ENCODE results near the gene PRELID3B. TPM values are rescaled to one million over a fixed set of nuclear protein-coding genes. Genes with fewer than 3 reads are reported as not detected.

The PRELID3B gene
- total RNA-seq, 1 donor from 2014 or later, result 54.2 TPM

DNA sequence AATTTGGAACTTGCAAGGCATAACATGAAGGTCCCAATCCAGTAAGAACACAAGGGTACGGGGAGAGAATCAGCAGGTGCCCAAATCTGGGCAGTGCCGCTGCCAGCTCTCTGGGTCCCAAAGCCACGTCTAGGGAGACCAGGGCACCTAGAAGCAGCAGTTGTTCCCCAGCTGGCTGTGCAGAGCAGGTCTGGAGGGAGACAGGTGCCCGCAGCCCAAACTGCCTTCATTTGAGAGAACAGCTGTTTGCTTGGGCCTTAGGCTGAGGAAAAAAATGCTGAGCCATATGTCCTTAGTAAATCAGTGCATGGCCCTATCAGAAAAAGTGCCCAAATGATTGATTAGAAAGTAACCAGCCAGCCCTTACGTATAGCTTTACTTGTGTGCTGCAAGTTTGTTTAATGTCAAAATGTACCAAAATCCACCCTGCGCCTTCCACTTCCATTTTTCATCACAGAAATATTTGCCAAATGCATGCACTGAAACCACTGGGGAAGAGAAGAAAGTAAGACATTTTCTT lies 9.1 kb upstream of the PRELID3B start:
- Mint-ChIP-seq H3K36me3 (ENCODE audit: low read depth) (no peaks in the 10 kb centered on the region), H3K9me3 (peaks cover 1% of the 10 kb centered on the region), H3K4me1 (no peaks in the 10 kb centered on the region), H3K4me3 (no peak overlapping the region), H3K27me3 (peaks cover 31% of the 10 kb centered on the region), H3K27ac (no peak overlapping the region)
- POLR2A ChIA-PET, result no interaction called here
- intact Hi-C loops (cut with micrococcal nuclease), result no loop called here
- CTCF ChIA-PET, result interaction anchor here (1.1 kb wide), 1 partner anchor 36 kb away, joined by 6 read pairs; no protein-coding TSS in a partner anchor
- DNase-seq (no peak), ATAC-seq (ENCODE audit: low read depth) (no peak)
- no peak for TF ChIP-seq CTCF (IDR thresholded peaks at IDR 0.05)

DNA sequence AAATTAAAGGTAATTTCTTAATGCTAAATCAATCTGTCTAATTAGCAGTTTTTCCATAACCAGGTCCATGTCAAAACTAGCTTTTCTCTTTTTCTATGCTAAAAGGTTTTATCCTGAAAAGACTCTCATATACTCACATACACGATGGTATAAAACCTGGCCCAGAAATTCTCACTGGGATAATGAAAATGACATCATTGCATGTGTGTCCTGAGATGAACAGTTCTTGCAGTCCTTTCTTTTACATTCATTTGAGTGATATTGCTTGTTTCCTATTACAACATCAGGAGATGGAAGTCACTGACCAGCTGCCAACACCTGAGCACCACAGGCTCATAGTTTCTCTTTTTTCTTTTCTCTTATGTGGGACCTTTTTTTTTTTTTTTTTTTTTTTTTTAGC lies 7.9 kb upstream of the PRELID3B start:
- ATAC-seq (ENCODE audit: low read depth), result no peak
- Mint-ChIP-seq H3K4me3 (no peak overlapping the region), H3K4me1 (no peaks in the 10 kb centered on the region), H3K36me3 (ENCODE audit: low read depth) (no peaks in the 10 kb centered on the region), H3K27me3 (peaks cover 30% of the 10 kb centered on the region), H3K9me3 (no peaks in the 10 kb centered on the region), H3K27ac (no peak overlapping the region)
- no peak for TF ChIP-seq CTCF (IDR thresholded peaks at IDR 0.05)
- CTCF ChIA-PET, result no interaction called here
- intact Hi-C loops (cut with micrococcal nuclease), result no loop called here
- DNase-seq, result no peak
- POLR2A ChIA-PET, result no interaction called here

DNA sequence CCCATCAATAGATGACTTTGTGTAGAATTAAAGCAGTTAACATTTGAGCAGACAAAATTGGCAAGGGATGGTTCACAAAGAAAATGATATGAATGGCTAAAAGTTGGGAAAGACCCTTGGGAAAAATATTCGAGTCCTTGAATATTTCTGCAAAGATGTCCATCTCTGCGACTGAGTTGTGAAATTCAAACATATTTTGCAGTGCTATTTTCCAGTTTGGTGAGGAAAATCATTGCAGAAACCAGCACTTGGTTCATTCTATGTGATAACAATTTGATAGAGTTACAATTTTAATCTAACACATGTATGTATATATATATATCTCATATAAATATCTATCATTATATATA lies 6.1 kb upstream of the PRELID3B start:
- H3K9me3 Mint-ChIP-seq, result no peaks in the 10 kb centered on the region
- peaks cover 13% of the 10 kb centered on the region for H3K4me1 Mint-ChIP-seq
- ATAC-seq (ENCODE audit: low read depth) (no peak), DNase-seq (no peak)
- CTCF ChIA-PET, result no interaction called here
- POLR2A ChIA-PET, result no interaction called here
- no peak overlapping the region for H3K4me3 Mint-ChIP-seq
- peaks cover 28% of the 10 kb centered on the region for H3K27me3 Mint-ChIP-seq
- H3K36me3 Mint-ChIP-seq (ENCODE audit: low read depth), result no peaks in the 10 kb centered on the region
- H3K27ac Mint-ChIP-seq, result no peak overlapping the region
- intact Hi-C loops (cut with micrococcal nuclease), result no loop called here
- TF ChIP-seq CTCF (IDR thresholded peaks at IDR 0.05), result no peak

GRCh38 chr20:59047938-59048680 lies 5.5 kb upstream of the PRELID3B start:
- Mint-ChIP-seq H3K9me3 (no peaks in the 10 kb centered on the region), H3K27ac (no peak overlapping the region), H3K4me1 (peaks cover 19% of the 10 kb centered on the region), H3K27me3 (peaks cover 23% of the 10 kb centered on the region), H3K36me3 (ENCODE audit: low read depth) (no peaks in the 10 kb centered on the region), H3K4me3 (no peak overlapping the region)
- ChIA-PET CTCF (no interaction called here), POLR2A (interaction anchor here (1.5 kb wide), 1 partner anchor 16 kb away, joined by 4 read pairs; the partner anchor contains the start of gene ATP5F1E)
- no peak for ATAC-seq (ENCODE audit: low read depth)
- intact Hi-C loops (cut with micrococcal nuclease), result no loop called here
- no peak for DNase-seq
- TF ChIP-seq CTCF (IDR thresholded peaks at IDR 0.05), result no peak

- H3K27ac Mint-ChIP-seq, result no peak overlapping the region
- CTCF ChIA-PET, result no interaction called here
These were observed 4.3 kb upstream of the PRELID3B start for GRCh38 chr20:59046862-59047261.

More at GRCh38 chr20:59046862-59047261, 4.3 kb upstream of the PRELID3B start:
- POLR2A ChIA-PET, result interaction anchor here (1.5 kb wide), 1 partner anchor 14 kb away, joined by 4 read pairs; the partner anchor contains the start of gene ATP5F1E
- intact Hi-C loops (cut with micrococcal nuclease), result no loop called here
- no peaks in the 10 kb centered on the region for H3K9me3 Mint-ChIP-seq
- peaks cover 2% of the 10 kb centered on the region for H3K36me3 Mint-ChIP-seq (ENCODE audit: low read depth)
- no peak for TF ChIP-seq CTCF (IDR thresholded peaks at IDR 0.05)
- peaks cover 19% of the 10 kb centered on the region for H3K27me3 Mint-ChIP-seq
- DNase-seq (no peak), ATAC-seq (ENCODE audit: low read depth) (no peak)
- H3K4me1 Mint-ChIP-seq, result peaks cover 25% of the 10 kb centered on the region
- H3K4me3 Mint-ChIP-seq, result no peak overlapping the region
